ENCODE measurements around the gene EFNA1.

The EFNA1 gene, protein sequence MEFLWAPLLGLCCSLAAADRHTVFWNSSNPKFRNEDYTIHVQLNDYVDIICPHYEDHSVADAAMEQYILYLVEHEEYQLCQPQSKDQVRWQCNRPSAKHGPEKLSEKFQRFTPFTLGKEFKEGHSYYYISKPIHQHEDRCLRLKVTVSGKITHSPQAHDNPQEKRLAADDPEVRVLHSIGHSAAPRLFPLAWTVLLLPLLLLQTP

DNA sequence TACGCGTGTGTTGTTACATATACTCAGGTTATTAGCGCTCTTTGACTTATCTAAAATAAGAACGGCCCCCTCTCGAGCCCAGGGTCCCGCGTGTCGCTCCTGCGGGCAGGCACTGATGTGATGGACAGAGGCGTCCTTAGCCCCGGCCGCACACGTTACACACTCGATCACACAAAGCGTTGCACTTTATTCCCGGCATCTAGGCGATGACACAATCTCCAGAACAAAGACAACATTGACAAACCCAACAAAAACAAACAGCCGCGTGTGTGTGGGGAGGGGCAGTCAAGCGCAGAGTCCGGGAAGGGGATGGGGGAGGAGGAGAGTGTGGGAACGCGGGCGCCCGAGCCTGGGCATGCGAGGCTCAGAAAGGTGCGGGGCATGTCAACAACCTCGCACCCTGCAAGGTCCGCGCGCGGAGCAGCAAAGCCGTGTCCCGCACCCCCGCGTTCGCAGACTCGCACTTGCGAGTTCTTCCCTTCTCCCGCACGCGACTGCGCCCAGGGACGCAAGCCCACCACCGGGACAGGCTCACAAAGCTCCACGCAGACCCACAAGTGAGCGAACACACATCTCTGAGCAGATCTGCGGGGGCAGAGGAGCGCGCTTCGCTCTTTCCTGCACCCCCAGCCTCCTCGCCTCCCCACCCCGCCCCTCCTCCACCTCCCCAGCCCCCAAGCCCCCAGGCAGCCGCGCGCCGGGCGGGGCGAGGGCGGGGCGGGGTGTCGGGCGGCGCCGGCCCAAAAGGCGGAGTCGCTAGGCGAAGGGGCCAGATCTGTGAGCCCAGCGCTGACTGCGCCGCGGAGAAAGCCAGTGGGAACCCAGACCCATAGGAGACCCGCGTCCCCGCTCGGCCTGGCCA is at the start of gene EFNA1:
TSS of gene EFNA1 (plus strand) at position 772 of the 862 bp plus-strand sequence. CDS start 102 bp downstream, outside the sequence.
- DNase-seq, result no peak

- DNase-seq, result no peak
Observed at GRCh38 chr1:155078469-155079209, 49.0 kb upstream of the EFNA1 start, which contains the start of gene EFNA3. EFNA3 (plus strand) TSS chr1:155078837; CDS start chr1:155078942, 105 bp downstream.

GRCh38 chr1:155079210-155079486 is 48.5 kb upstream of the EFNA1 start:
- DNase-seq, result no peak

GRCh38 chr1:155079487-155080311 is 48.0 kb upstream of the EFNA1 start:
- no peak for DNase-seq

DNA sequence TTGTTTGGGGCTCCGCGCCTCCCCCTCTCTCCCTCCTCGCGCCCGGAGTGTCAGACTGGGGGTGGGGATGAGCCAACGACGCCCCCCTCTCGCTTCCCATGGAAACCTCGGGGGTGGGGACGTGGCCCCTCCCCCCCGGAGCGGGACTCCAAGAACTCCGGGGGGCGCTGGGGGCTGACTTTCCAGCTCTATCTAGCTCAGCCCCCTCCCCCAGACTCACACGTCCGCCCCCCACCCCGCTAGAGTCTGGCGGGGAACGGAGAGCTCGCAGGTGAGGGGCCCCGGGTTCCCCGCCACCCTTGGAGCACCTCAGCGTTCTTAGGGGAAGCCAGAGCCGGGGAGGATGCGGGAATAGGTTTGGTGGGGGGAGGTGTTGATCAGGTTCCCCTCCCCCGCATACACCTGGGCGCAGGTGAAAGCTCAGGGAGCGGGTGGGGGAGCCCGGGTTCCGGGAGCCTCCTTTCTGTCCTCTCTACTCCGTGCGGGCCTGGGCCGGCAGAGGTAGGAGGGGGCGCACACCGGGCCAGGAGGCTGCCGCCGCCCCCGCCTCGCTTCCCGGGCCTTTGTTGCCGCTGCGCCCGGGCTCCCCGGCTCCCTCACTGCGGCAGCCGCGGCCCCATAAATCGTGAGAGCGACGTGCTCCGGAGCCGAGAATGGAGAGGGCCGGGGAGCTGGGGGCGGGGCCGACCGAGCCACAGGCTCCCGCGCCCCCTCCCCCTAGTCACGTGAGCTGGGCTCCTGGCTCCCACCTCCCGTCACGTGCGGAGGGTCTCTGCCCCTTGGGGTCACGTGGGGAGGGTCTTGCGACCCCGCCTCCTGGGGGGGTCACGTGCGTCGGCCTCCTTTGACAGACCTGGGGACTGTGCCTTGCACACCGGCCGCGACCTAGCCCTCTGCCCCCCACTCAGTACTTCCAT is 47.1 kb upstream of the EFNA1 start:
- DNase-seq, result peak; percentile 73

- DNase-seq, result no peak
Observed at GRCh38 chr1:155081472-155082300, 46.0 kb upstream of the EFNA1 start.

DNA sequence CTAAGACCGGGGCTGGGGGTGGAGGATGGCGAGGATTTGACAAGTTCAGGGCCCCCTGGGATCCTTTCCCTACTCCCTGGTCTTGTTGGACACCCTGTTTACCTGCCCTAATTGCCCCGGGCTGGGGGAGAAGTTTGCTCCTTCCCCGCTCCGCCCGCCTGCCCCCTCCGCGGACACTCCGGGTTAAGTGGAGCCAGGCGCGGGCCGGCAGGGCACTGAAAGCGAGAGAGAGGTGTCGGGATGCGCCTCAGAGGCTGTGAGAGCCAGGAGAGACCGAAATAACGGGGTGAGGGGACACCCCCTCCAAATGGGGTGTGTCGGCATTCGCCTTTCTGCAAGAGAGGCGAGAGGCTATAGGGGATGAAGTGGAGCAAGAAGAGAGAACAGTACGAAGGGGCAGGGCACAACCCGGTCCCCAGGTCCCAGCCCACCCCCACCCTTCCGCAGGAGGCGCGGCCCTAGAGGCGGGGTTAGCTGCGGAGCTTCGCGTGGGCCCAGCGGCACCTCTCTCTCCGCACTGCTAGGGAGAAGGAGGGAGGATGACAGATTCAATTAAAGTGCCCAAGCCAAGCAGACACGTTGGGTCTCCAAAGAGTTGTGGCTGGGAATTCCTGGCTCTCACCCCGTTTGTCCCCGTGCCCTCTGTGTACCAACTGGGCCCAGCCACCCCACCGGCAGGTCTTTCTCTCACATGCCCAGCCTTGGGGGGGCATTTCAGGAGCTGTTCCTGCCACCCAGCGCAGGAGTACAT is 45.2 kb upstream of the EFNA1 start:
- no peak for DNase-seq

GRCh38 chr1:155083052-155083541 is 44.6 kb upstream of the EFNA1 start:
- DNase-seq, result no peak

- no peak for DNase-seq
Observed at GRCh38 chr1:155083865-155084721, 43.6 kb upstream of the EFNA1 start.

DNA sequence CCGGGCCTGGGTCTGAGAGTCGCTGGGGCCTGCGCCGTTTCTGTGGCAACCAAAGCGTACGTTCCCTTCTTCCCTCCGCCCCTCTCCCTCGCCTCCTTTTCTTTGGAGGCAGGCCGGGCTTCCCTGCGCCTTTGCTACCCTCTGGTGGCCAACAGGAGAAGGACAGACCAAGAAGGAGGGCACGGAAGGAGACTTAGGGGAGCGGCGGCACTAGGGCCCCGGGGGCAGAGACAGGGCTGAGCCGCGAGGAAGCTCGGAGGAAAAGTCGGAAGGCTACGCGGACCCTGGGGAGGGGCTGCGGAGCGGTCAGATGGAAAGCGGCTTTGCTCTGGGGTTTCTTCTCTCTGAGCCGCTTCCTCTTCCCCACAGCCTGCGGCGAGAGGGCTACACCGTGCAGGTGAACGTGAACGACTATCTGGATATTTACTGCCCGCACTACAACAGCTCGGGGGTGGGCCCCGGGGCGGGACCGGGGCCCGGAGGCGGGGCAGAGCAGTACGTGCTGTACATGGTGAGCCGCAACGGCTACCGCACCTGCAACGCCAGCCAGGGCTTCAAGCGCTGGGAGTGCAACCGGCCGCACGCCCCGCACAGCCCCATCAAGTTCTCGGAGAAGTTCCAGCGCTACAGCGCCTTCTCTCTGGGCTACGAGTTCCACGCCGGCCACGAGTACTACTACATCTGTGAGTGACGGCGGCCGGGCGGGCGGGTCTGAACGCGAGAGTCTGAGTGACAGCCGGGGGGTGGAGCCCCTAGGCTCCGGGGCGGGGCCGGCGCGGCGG is 42.8 kb upstream of the EFNA1 start:
- DNase-seq, result peak; percentile 95

- no peak for DNase-seq
Observed at GRCh38 chr1:155085504-155086127, 42.1 kb upstream of the EFNA1 start.

DNA sequence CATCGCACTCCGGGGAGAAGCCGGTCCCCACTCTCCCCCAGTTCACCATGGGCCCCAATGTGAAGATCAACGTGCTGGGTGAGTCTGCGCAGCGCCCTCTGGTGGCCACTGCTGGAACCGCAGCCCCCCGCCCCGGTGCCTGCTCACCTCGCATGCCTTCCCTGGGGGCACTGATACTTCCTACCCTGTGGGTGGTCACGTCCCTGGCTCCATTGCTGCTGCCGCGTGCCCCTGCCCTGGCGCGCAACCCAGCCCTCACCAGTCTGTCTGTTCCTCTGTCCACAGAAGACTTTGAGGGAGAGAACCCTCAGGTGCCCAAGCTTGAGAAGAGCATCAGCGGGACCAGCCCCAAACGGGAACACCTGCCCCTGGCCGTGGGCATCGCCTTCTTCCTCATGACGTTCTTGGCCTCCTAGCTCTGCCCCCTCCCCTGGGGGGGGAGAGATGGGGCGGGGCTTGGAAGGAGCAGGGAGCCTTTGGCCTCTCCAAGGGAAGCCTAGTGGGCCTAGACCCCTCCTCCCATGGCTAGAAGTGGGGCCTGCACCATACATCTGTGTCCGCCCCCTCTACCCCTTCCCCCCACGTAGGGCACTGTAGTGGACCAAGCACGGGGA is 41.4 kb upstream of the EFNA1 start:
- DNase-seq, result no peak

GRCh38 chr1:155086856-155087535 is 40.7 kb upstream of the EFNA1 start:
- no peak for DNase-seq

- peak; percentile 27 for DNase-seq
Observed at GRCh38 chr1:155091071-155092051, 36.3 kb upstream of the EFNA1 start.

- DNase-seq, result no peak
Observed at GRCh38 chr1:155092131-155092530, 35.5 kb upstream of the EFNA1 start.

Measured in DMS79 (cell line).